Sigmoid colon (tissue), 7 donors: Measurements from ENCODE around the gene SLC26A6. TPM values are rescaled to one million over a fixed set of nuclear protein-coding genes. Genes with fewer than 3 reads are reported as not detected.

Experiments used
- DNase-seq: peaks from one replicate; pipeline ENCODE4 v3.0.0-alpha.2; 2019
- H3K27ac ChIP-seq, 4 donors: fragments of 200-600 bp; sonication (generic); one replicate each; pipeline ENCODE4 v1.5.1; 2016 to 2019; ENCODE audit warnings: mild to moderate bottlenecking in 1 of 4
- H3K27me3 ChIP-seq, 3 donors: fragments of 200-600 bp; sonication (generic); one replicate each; pipeline ENCODE4 v1.5.1; 2019; ENCODE audit warnings: mild to moderate bottlenecking in 1 of 3
- H3K36me3 ChIP-seq, 4 donors: fragments of 200-600 bp; sonication (generic); one replicate each; pipeline ENCODE4 v1.5.1; 2016 to 2019
- H3K4me1 ChIP-seq, 4 donors: fragments of 200-600 bp; sonication (generic); one replicate each; pipeline ENCODE4 v1.5.1; 2017 to 2019
- H3K4me3 ChIP-seq, 4 donors: fragments of 200-600 bp; sonication (generic); one replicate each; pipeline ENCODE4 v1.5.1; 2017 to 2019; ENCODE audit warnings: mild to moderate bottlenecking in 2 of 4, moderate library complexity in 1 of 4
- H3K9me3 ChIP-seq, 4 donors: fragments of 200-600 bp in 3 of 4; sonication (generic) in 3 of 4; one replicate each; pipeline versions ENCODE4 v1.5.1 to v1.6.1; 2013 to 2019
- CTCF ChIP-seq, 4 experiments: fragments of 450-650 bp in 3 of 4; fragments of 200-600 bp in 1 of 4; IDR thresholded peaks; one replicate each; pipeline ENCODE4 v1.5.1; 2016 to 2019; ENCODE audit warnings: antibody characterized with exemption in 4 of 4, mild to moderate bottlenecking in 3 of 4, moderate library complexity in 2 of 4
- EP300 ChIP-seq, 4 donors: sonication (generic); formaldehyde crosslinking; IDR thresholded peaks; one replicate each; pipeline ENCODE4 v1.6.1; 2017; ENCODE audit warnings: antibody characterized with exemption in 4 of 4
- POLR2A ChIP-seq, 2 donors: fragments of 450-650 bp; IDR thresholded peaks; one replicate each; pipeline ENCODE4 v1.6.1; 2016; ENCODE audit warnings: antibody characterized with exemption in 2 of 2, mild to moderate bottlenecking in 2 of 2, moderate library complexity in 2 of 2
- POLR2AphosphoS5 ChIP-seq, 4 donors: sonication (generic); formaldehyde crosslinking; IDR thresholded peaks; one replicate each; pipeline ENCODE4 v1.6.1; 2017; ENCODE audit warnings: antibody characterized with exemption in 4 of 4
- WGBS, 2 donors: extraction: QIAGEN DNeasy Blood & Tissue Kit; methylation state at CpG; one replicate each; pipeline ENCODE4 v1.1.7; 2013; 5-methylcytosine and 5-hydroxymethylcytosine counted together
- intact Hi-C: fragments of 100-400 bp; cut with DNase I; formaldehyde crosslinking; loops from one replicate; pipeline ENCODE4 v1.15.1; 2023
- polyA plus RNA-seq, 3 donors: library from polyadenylated mRNA; stranded (reverse); fragments of 200-250 nt; gene quantifications; one replicate each; pipeline ENCODE4 v1.2.3, GENCODE V29; 2013
- total RNA-seq, 4 donors: library from RNA; depleted of rRNA; stranded (reverse); fragments of >200 nt; gene quantifications; one replicate each; pipeline ENCODE4 v1.1.0, GENCODE V29; 2016
- donor health status: healthy with polysubstance abuse.
- donor health status: Bipolar disorder and iron deficiency.
- donor health status: healthy.

SLC26A6 gene
- total and polyA plus RNA-seq, 7 donors, result 6.4 to 70.8 (median 16.8) TPM

- 66 to 76% methylated on average over 6 of the region's 6 CpGs for WGBS, 2 donors
- H3K9me3 ChIP-seq, result no peaks in the 10 kb centered on the region
- intact Hi-C loops, result no loop called here
- peaks cover 0 to 8% (median 3%) of the 10 kb centered on the region in 4 donors for H3K36me3 ChIP-seq
- H3K4me1 ChIP-seq, result peaks cover 0 to 26% (median 21%) of the 10 kb centered on the region in 4 donors
- no peak overlapping the region for H3K27ac ChIP-seq
- TF ChIP-seq CTCF (IDR thresholded peaks at IDR 0.05) (no peak), POLR2A (IDR thresholded peaks at IDR 0.05) (no peak), EP300 (IDR thresholded peaks at IDR 0.05) (no peak), POLR2AphosphoS5 (IDR thresholded peaks at IDR 0.05) (no peak)
- H3K4me3 ChIP-seq, result no peak overlapping the region
- DNase-seq, result no peak
- H3K27me3 ChIP-seq, result no peaks in the 10 kb centered on the region
Measured at GRCh38 chr3:48637305-48637704, 2.0 kb upstream of the SLC26A6 start.

DNA sequence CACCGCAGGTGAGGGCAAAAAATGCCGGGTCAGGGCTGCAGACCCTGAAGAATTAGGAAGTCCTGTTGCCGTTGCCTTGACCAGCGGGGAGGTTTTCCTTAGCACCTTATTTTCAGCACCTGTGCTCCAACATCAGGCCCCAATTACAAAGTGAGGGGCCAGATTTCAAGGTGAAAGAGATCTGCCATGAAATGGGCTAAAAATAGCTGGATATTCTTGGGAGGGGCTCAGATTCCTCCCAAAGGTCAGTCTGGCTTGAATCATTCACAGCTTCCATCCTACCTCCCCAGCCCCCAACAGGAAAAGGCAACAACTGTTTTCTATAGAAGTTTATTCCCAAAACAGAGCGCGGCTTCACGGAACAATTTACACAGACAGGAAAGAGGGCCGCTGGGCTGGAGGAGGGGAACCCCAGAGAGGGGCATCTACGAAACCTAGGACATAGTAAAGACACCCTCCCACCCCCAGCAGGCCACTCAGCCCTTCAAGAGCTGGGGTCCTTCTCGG lies 941 bp upstream of the SLC26A6 start:
- no peaks in the 10 kb centered on the region for H3K27me3 ChIP-seq
- 45 to 46% methylated on average over 10 of the region's 10 CpGs for WGBS, 2 donors
- H3K4me1 ChIP-seq, result peaks cover 0 to 26% (median 21%) of the 10 kb centered on the region in 4 donors
- TF ChIP-seq POLR2A (IDR thresholded peaks at IDR 0.05) (no peak), EP300 (IDR thresholded peaks at IDR 0.05) (no peak), POLR2AphosphoS5 (IDR thresholded peaks at IDR 0.05) (no peak), CTCF (IDR thresholded peaks at IDR 0.05) (no peak)
- H3K36me3 ChIP-seq, result peaks cover 0 to 17% (median 5%) of the 10 kb centered on the region in 4 donors
- no peaks in the 10 kb centered on the region for H3K9me3 ChIP-seq
- intact Hi-C loops, result no loop called here
- DNase-seq, result no peak
- peak overlapping the region; percentile 73 to 86 (median 80) for H3K4me3 ChIP-seq
- peak overlapping the region; percentile 87 to 91 (median 87) for H3K27ac ChIP-seq

DNA sequence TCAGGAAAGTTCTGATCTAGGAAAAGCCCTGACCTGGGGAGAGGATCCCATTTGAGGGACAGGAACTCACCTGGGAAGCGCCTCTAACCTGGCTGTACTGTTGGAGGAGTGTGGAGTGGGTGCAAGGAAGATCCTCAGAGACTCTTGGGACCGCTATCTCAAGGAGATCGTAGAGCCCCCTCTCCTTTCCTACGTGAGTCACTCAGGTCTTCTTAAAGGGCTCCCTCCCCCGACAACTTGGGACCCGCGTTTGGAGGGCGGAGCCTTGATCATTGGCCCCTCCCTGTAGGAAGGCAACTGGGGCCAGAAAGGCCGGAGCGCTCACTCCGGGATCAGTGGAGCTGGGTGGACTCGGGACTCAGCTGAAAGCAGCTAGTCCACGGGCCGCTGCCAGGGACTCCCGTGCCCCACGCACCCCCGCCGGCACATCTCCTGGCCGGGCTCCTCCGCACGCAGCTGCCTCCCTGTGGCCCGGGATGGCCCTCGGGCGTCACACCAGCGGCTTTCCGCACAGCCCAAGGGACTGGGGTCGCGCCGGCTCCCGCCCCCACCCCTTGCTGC lies 520 bp downstream of the SLC26A6 start:
- Histone ChIP-seq H3K27me3 (no peaks in the 10 kb centered on the region), H3K9me3 (no peaks in the 10 kb centered on the region), H3K36me3 (peaks cover 0 to 22% (median 8%) of the 10 kb centered on the region in 4 donors), H3K4me1 (peaks cover 0 to 26% (median 21%) of the 10 kb centered on the region in 4 donors), H3K4me3 (peak overlapping the region; percentile 73 to 86 (median 80)), H3K27ac (peak overlapping the region; percentile 87 to 91 (median 87))
- 2 to 3% methylated on average over 30 of the region's 30 CpGs for WGBS, 2 donors
- TF ChIP-seq POLR2AphosphoS5 (IDR thresholded peaks at IDR 0.05), result no peak
- no peak for TF ChIP-seq EP300 (IDR thresholded peaks at IDR 0.05)
- TF ChIP-seq POLR2A (IDR thresholded peaks at IDR 0.05), result no peak
- TF ChIP-seq CTCF (IDR thresholded peaks at IDR 0.05), result no peak
- DNase-seq, result peak; percentile 82
- intact Hi-C loops, result loop anchor here (1.0 to 2.0 kb wide), 3 partner anchors 26 to 74 kb away; partner anchors contain the start of gene UQCRC1

GRCh38 chr3:48633743-48634142 lies 1.5 kb downstream of the SLC26A6 start:
- Histone ChIP-seq H3K36me3 (peaks cover 0 to 27% (median 14%) of the 10 kb centered on the region in 4 donors), H3K27ac (no peak overlapping the region), H3K9me3 (no peaks in the 10 kb centered on the region), H3K4me3 (no peak overlapping the region), H3K4me1 (peaks cover 0 to 26% (median 21%) of the 10 kb centered on the region in 4 donors), H3K27me3 (no peaks in the 10 kb centered on the region)
- WGBS, 2 donors, result 88 to 96% methylated on average over 2 of the region's 2 CpGs
- DNase-seq, result no peak
- intact Hi-C loops, result loop anchor here (2.0 kb wide), 2 partner anchors 25 to 73 kb away; partner anchors contain the start of gene UQCRC1
- TF ChIP-seq CTCF (IDR thresholded peaks at IDR 0.05) (no peak), POLR2AphosphoS5 (IDR thresholded peaks at IDR 0.05) (no peak)
